ENCODE results near the gene SPACA5B.
"Not testable (repeated sequence)": the region's sequence is repeated elsewhere in the genome, so short reads cannot be mapped to it uniquely, and the experiment has no call there.

The SPACA5B gene

GRCh38 chrX:48181882-48182281 lies 51.5 kb downstream of the SPACA5B start:
- not testable (repeated sequence) for DNase-seq (ENCODE audit: low read depth, low spot score); H3K4me3 ChIP-seq (ENCODE audit: low read length)
